Activated naive CD4-positive, alpha-beta T cell treated with anti-CD3 and anti-CD28 coated beads, Interleukin-2, amount 50 U/mL, for 24 hours (primary cell): ENCODE measurements around the gene MAPK1.
A peak's percentile ranks its signal among the peaks of the same experiment; 100 is the strongest.
"Not testable (repeated sequence)": the region's sequence is repeated elsewhere in the genome, so short reads cannot be mapped to it uniquely, and the experiment has no call there.

Experiments
- H3K27ac Mint-ChIP-seq: one replicate; pipeline ENCODE4 v1.8.0; 2021; ENCODE audit warnings: mild to moderate bottlenecking, mixed read lengths
- H3K27me3 Mint-ChIP-seq: one replicate; pipeline ENCODE4 v1.8.0; 2021; ENCODE audit warnings: mixed read lengths
- H3K36me3 Mint-ChIP-seq: one replicate; pipeline ENCODE4 v1.8.0; 2021; ENCODE audit warnings: mixed read lengths
- H3K4me1 Mint-ChIP-seq: one replicate; pipeline ENCODE4 v1.8.0; 2021; ENCODE audit warnings: mixed read lengths
- H3K4me3 Mint-ChIP-seq: one replicate; pipeline ENCODE4 v1.8.0; 2021; ENCODE audit warnings: mild to moderate bottlenecking, mixed read lengths
- H3K9me3 Mint-ChIP-seq: one replicate; pipeline ENCODE4 v1.8.0; 2021; ENCODE audit warnings: mixed read lengths

MAPK1 gene

GRCh38 chr22:21867528-21868266 is at the start of gene MAPK1:
TSS of gene MAPK1 (minus strand) at chr22:21867645. CDS start at chr22:21867440, 205 bp downstream.
- no peaks in the 10 kb centered on the region for H3K27me3 Mint-ChIP-seq
- H3K9me3 Mint-ChIP-seq: no peaks in the 10 kb centered on the region
- peak within 1 kb of the TSS; percentile 96 for H3K4me3 Mint-ChIP-seq
- peak within 1 kb of the TSS; percentile 95 for H3K27ac Mint-ChIP-seq
- H3K36me3 Mint-ChIP-seq: peaks cover 7% of the 10 kb centered on the region
- peaks cover 49% of the 10 kb centered on the region for H3K4me1 Mint-ChIP-seq

GRCh38 chr22:21916309-21916918 is 49.0 kb upstream of the MAPK1 start:
- Mint-ChIP-seq H3K27me3 (no peaks in the 10 kb centered on the region), H3K27ac (no peak overlapping the region), H3K4me1 (no peaks in the 10 kb centered on the region), H3K4me3 (no peak overlapping the region), H3K36me3 (no peaks in the 10 kb centered on the region), H3K9me3 (no peaks in the 10 kb centered on the region)

GRCh38 chr22:21915624-21916308 is 48.3 kb upstream of the MAPK1 start:
- Mint-ChIP-seq H3K27ac (peak overlapping the region; percentile 68), H3K9me3 (no peaks in the 10 kb centered on the region), H3K4me1 (no peaks in the 10 kb centered on the region), H3K27me3 (no peaks in the 10 kb centered on the region), H3K36me3 (no peaks in the 10 kb centered on the region), H3K4me3 (no peak overlapping the region)

GRCh38 chr22:21914033-21914642 is 46.7 kb upstream of the MAPK1 start:
- H3K4me1 Mint-ChIP-seq, H3K36me3 Mint-ChIP-seq, H3K4me3 Mint-ChIP-seq, H3K27ac Mint-ChIP-seq, H3K27me3 Mint-ChIP-seq, H3K9me3 Mint-ChIP-seq: not testable (repeated sequence)

GRCh38 chr22:21910367-21910766 is 42.9 kb upstream of the MAPK1 start:
- H3K36me3 Mint-ChIP-seq, H3K27ac Mint-ChIP-seq, H3K4me3 Mint-ChIP-seq, H3K27me3 Mint-ChIP-seq, H3K4me1 Mint-ChIP-seq, H3K9me3 Mint-ChIP-seq: not testable (repeated sequence)

GRCh38 chr22:21909871-21910270 is 42.4 kb upstream of the MAPK1 start:
- H3K36me3 Mint-ChIP-seq: peaks cover 1% of the 10 kb centered on the region
- H3K27ac Mint-ChIP-seq: no peak overlapping the region
- H3K4me3 Mint-ChIP-seq: no peak overlapping the region
- H3K27me3 Mint-ChIP-seq: no peaks in the 10 kb centered on the region
- H3K4me1 Mint-ChIP-seq: no peaks in the 10 kb centered on the region
- H3K9me3 Mint-ChIP-seq: no peaks in the 10 kb centered on the region

- Mint-ChIP-seq H3K27me3 (no peaks in the 10 kb centered on the region), H3K4me3 (no peak overlapping the region), H3K4me1 (no peaks in the 10 kb centered on the region), H3K27ac (no peak overlapping the region), H3K36me3 (peaks cover 4% of the 10 kb centered on the region), H3K9me3 (no peaks in the 10 kb centered on the region)
Observed at GRCh38 chr22:21907638-21908522, 40.4 kb upstream of the MAPK1 start.

- H3K4me3 Mint-ChIP-seq, H3K9me3 Mint-ChIP-seq, H3K4me1 Mint-ChIP-seq, H3K27ac Mint-ChIP-seq, H3K36me3 Mint-ChIP-seq, H3K27me3 Mint-ChIP-seq: not testable (repeated sequence)
Observed at GRCh38 chr22:21905234-21905633, 37.8 kb upstream of the MAPK1 start.

GRCh38 chr22:21904250-21904789 is 36.9 kb upstream of the MAPK1 start:
- peaks cover 4% of the 10 kb centered on the region for H3K36me3 Mint-ChIP-seq
- no peak overlapping the region for H3K4me3 Mint-ChIP-seq
- no peak overlapping the region for H3K27ac Mint-ChIP-seq
- no peaks in the 10 kb centered on the region for H3K4me1 Mint-ChIP-seq
- H3K27me3 Mint-ChIP-seq: no peaks in the 10 kb centered on the region
- H3K9me3 Mint-ChIP-seq: no peaks in the 10 kb centered on the region

- no peaks in the 10 kb centered on the region for H3K4me1 Mint-ChIP-seq
- peaks cover 4% of the 10 kb centered on the region for H3K36me3 Mint-ChIP-seq
- no peaks in the 10 kb centered on the region for H3K27me3 Mint-ChIP-seq
- H3K4me3 Mint-ChIP-seq: no peak overlapping the region
- H3K27ac Mint-ChIP-seq: peak overlapping the region; percentile 7
- H3K9me3 Mint-ChIP-seq: no peaks in the 10 kb centered on the region
Observed at GRCh38 chr22:21903283-21903682, 35.8 kb upstream of the MAPK1 start.

GRCh38 chr22:21902296-21903087 is 35.0 kb upstream of the MAPK1 start:
- Mint-ChIP-seq H3K9me3 (no peaks in the 10 kb centered on the region), H3K36me3 (peaks cover 4% of the 10 kb centered on the region), H3K4me1 (no peaks in the 10 kb centered on the region), H3K27ac (no peak overlapping the region), H3K27me3 (no peaks in the 10 kb centered on the region), H3K4me3 (no peak overlapping the region)

GRCh38 chr22:21898354-21898896 is 31.0 kb upstream of the MAPK1 start:
- H3K27me3 Mint-ChIP-seq: no peaks in the 10 kb centered on the region
- H3K4me1 Mint-ChIP-seq: no peaks in the 10 kb centered on the region
- H3K4me3 Mint-ChIP-seq: no peak overlapping the region
- no peak overlapping the region for H3K27ac Mint-ChIP-seq
- H3K36me3 Mint-ChIP-seq: no peaks in the 10 kb centered on the region
- no peaks in the 10 kb centered on the region for H3K9me3 Mint-ChIP-seq

- Mint-ChIP-seq H3K36me3 (no peaks in the 10 kb centered on the region), H3K27me3 (no peaks in the 10 kb centered on the region), H3K4me1 (no peaks in the 10 kb centered on the region), H3K9me3 (no peaks in the 10 kb centered on the region), H3K27ac (no peak overlapping the region), H3K4me3 (no peak overlapping the region)
Observed at GRCh38 chr22:21896951-21897513, 29.6 kb upstream of the MAPK1 start.

GRCh38 chr22:21896275-21896674 is 28.8 kb upstream of the MAPK1 start:
- H3K27ac Mint-ChIP-seq, H3K36me3 Mint-ChIP-seq, H3K4me3 Mint-ChIP-seq, H3K4me1 Mint-ChIP-seq, H3K27me3 Mint-ChIP-seq, H3K9me3 Mint-ChIP-seq: not testable (repeated sequence)
